ENCODE data around the gene FARS2. TPM values are rescaled to one million over a fixed set of nuclear protein-coding genes. Genes with fewer than 3 reads are reported as not detected.

FARS2 gene
- polyA plus RNA-seq, 3 donors: 9.0 to 18.4 (median 16.1) TPM

GRCh38 chr6:5278047-5278446 is 16.7 kb downstream of the FARS2 start:
- H3K27ac ChIP-seq (ENCODE audit: low read depth, low read length): no peak overlapping the region
- 81 to 85% (median 83%) methylated on average over 5 of the region's 5 CpGs for WGBS, 3 donors

GRCh38 chr6:5278565-5279120 is 17.3 kb downstream of the FARS2 start:
- no peak overlapping the region for H3K27ac ChIP-seq (ENCODE audit: low read depth, low read length)
- WGBS, 3 donors: 83 to 94% (median 91%) methylated on average over 3 of the region's 3 CpGs

- H3K27ac ChIP-seq (ENCODE audit: low read depth, low read length): no peak overlapping the region
- WGBS, 3 donors: 90 to 98% (median 95%) methylated on average over 2 of the region's 2 CpGs
Observed at GRCh38 chr6:5279891-5280338, 18.6 kb downstream of the FARS2 start.

- 40 to 77% (median 63%) methylated on average over 2 of the region's 2 CpGs for WGBS, 3 donors
- H3K27ac ChIP-seq (ENCODE audit: low read depth, low read length): no peak overlapping the region
Observed at GRCh38 chr6:5280920-5281319, 19.6 kb downstream of the FARS2 start.

- no peak overlapping the region for H3K27ac ChIP-seq (ENCODE audit: low read depth, low read length)
- 59 to 89% (median 67%) methylated on average over 9 of the region's 9 CpGs for WGBS, 3 donors
Observed at GRCh38 chr6:5282191-5282623, 20.9 kb downstream of the FARS2 start.

- H3K27ac ChIP-seq (ENCODE audit: low read depth, low read length): no peak overlapping the region
- WGBS, 3 donors: 89 to 95% (median 94%) methylated on average over 6 of the region's 6 CpGs
Observed at GRCh38 chr6:5285081-5285480, 23.8 kb downstream of the FARS2 start.

- 86 to 96% (median 94%) methylated on average over 5 of the region's 5 CpGs for WGBS, 3 donors
Observed at GRCh38 chr6:5285526-5285925, 24.2 kb downstream of the FARS2 start.

GRCh38 chr6:5286780-5287179 is 25.5 kb downstream of the FARS2 start:
- WGBS, 3 donors: 86 to 90% (median 89%) methylated on average over 7 of the region's 7 CpGs
- H3K27ac ChIP-seq (ENCODE audit: low read depth, low read length): no peak overlapping the region

More at GRCh38 chr6:5285526-5285925, 24.2 kb downstream of the FARS2 start:
- no peak overlapping the region for H3K27ac ChIP-seq (ENCODE audit: low read depth, low read length)

GRCh38 chr6:5287205-5287965 is 26.1 kb downstream of the FARS2 start:
- H3K27ac ChIP-seq (ENCODE audit: low read depth, low read length): no peak overlapping the region
- WGBS, 3 donors: 48 to 88% (median 51%) methylated on average over 12 of the region's 12 CpGs

- 63 to 74% (median 68%) methylated on average over 2 of the region's 2 CpGs for WGBS, 3 donors
- H3K27ac ChIP-seq (ENCODE audit: low read depth, low read length): no peak overlapping the region
Observed at GRCh38 chr6:5287966-5288297, 26.6 kb downstream of the FARS2 start.

- no peak overlapping the region for H3K27ac ChIP-seq (ENCODE audit: low read depth, low read length)
- WGBS, 3 donors: 92 to 94% (median 93%) methylated on average over 1 of the region's 1 CpG
Observed at GRCh38 chr6:5290097-5290496, 28.8 kb downstream of the FARS2 start.

GRCh38 chr6:5290500-5290899 is 29.2 kb downstream of the FARS2 start:
- H3K27ac ChIP-seq (ENCODE audit: low read depth, low read length): no peak overlapping the region

GRCh38 chr6:5292154-5292553 is 30.8 kb downstream of the FARS2 start:
- no peak overlapping the region for H3K27ac ChIP-seq (ENCODE audit: low read depth, low read length)

GRCh38 chr6:5293692-5294091 is 32.4 kb downstream of the FARS2 start:
- H3K27ac ChIP-seq (ENCODE audit: low read depth, low read length): no peak overlapping the region
- WGBS, 3 donors: 34 to 90% (median 85%) methylated on average over 2 of the region's 2 CpGs

More at GRCh38 chr6:5292154-5292553, 30.8 kb downstream of the FARS2 start:
- 56 to 86% (median 67%) methylated on average over 1 of the region's 1 CpG for WGBS, 3 donors

GRCh38 chr6:5294392-5295211 is 33.3 kb downstream of the FARS2 start:
- H3K27ac ChIP-seq (ENCODE audit: low read depth, low read length): no peak overlapping the region
- WGBS, 3 donors: 62 to 83% (median 67%) methylated on average over 11 of the region's 11 CpGs

- WGBS, 3 donors: 82 to 90% (median 86%) methylated on average over 7 of the region's 7 CpGs
- H3K27ac ChIP-seq (ENCODE audit: low read depth, low read length): no peak overlapping the region
Observed at GRCh38 chr6:5295623-5296022, 34.3 kb downstream of the FARS2 start.

- H3K27ac ChIP-seq (ENCODE audit: low read depth, low read length): no peak overlapping the region
- 73 to 84% (median 81%) methylated on average over 1 of the region's 1 CpG for WGBS, 3 donors
Observed at GRCh38 chr6:5300206-5300764, 39.0 kb downstream of the FARS2 start.

- H3K27ac ChIP-seq (ENCODE audit: low read depth, low read length): no peak overlapping the region
- WGBS, 3 donors: 60 to 76% (median 68%) methylated on average over 10 of the region's 10 CpGs
Observed at GRCh38 chr6:5302220-5302946, 41.1 kb downstream of the FARS2 start.
